ENCODE results near the gene UBASH3B.

DNA sequence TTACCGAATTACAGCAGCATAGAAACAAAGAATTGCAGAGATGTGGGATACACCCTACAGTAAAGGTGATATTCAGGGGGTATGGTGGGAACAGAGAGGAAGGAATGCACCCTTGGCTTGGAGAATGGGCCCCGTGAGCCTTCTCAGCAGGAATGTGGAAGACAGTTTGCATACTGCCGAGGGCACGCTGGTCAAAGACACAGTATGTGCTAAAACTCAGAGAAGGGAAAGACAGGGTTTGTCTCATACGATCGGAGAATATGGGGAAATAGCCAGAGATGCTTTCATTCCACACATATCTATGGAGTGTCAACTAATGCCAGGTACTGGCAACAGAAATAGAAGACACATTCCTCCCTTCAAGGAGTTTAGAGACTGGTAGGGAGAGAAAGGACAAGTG is 36.9 kb downstream of the UBASH3B start:
- no peak for TF ChIP-seq CTCF (IDR thresholded peaks at IDR 0.05)
- no peak for TF ChIP-seq POLR2A (IDR thresholded peaks at IDR 0.05)
